Parietal lobe (tissue), 1 donor: ENCODE data around the gene PCDHB15. TPM values are rescaled to one million over a fixed set of nuclear protein-coding genes. Genes with fewer than 3 reads are reported as not detected.

Source experiments
- total RNA-seq: library from RNA; depleted of rRNA; stranded (reverse); fragments of >200 nt; gene quantifications from one replicate; pipeline ENCODE4 v1.2.3, GENCODE V29; 2014

The PCDHB15 gene
- total RNA-seq = 32.9 TPM

GRCh38 chr5:141245250-141245717 lies at the start of gene PCDHB15:
TSS of gene PCDHB15 (plus strand) at chr5:141245395. CDS start at chr5:141245579, 184 bp downstream.

GRCh38 chr5:141199359-141200235 lies 45.6 kb upstream of the PCDHB15 start, which contains the start of gene PCDHB11:
TSS of gene PCDHB11 (plus strand) at chr5:141199627. CDS start at chr5:141199775, 148 bp downstream.

GRCh38 chr5:141208478-141208877 lies 36.7 kb upstream of the PCDHB15 start, which contains the start of gene PCDHB12:
TSS of gene PCDHB12 (plus strand) at chr5:141208719. CDS start at chr5:141208908, 189 bp downstream.

GRCh38 chr5:141213656-141214339 lies 31.4 kb upstream of the PCDHB15 start, which contains the start of gene PCDHB13:
TSS of gene PCDHB13 (plus strand) at chr5:141213919. CDS start at chr5:141214124, 205 bp downstream.

GRCh38 chr5:141223112-141223783 lies 21.9 kb upstream of the PCDHB15 start, which contains the start of gene PCDHB14:
TSS of gene PCDHB14 (plus strand) at chr5:141223343. CDS start at chr5:141223506, 163 bp downstream.

Other genes with a start within 250 kb of the PCDHB15 start
- gene PCDHB1, start 194.0 kb upstream of the PCDHB15 start, total RNA-seq = 0.31 TPM
- 20.3 TPM for gene PCDHB2, start 150.8 kb upstream of the PCDHB15 start, total RNA-seq
- 24.7 TPM for gene PCDHB3, start 144.9 kb upstream of the PCDHB15 start, total RNA-seq
- gene PCDHB4, start 123.6 kb upstream of the PCDHB15 start, total RNA-seq = 11.0 TPM
- gene PCDHB5, start 110.2 kb upstream of the PCDHB15 start, total RNA-seq = 16.3 TPM
- gene PCDHB6, start 95.3 kb upstream of the PCDHB15 start, total RNA-seq = 5.6 TPM
- 17.8 TPM for gene PCDHB7, start 72.8 kb upstream of the PCDHB15 start, total RNA-seq
- 15.0 TPM for gene PCDHB8, start 67.6 kb upstream of the PCDHB15 start, total RNA-seq
- gene PCDHB16, start 63.0 kb upstream of the PCDHB15 start, total RNA-seq = 10.6 TPM
- gene PCDHB9, start 58.2 kb upstream of the PCDHB15 start, total RNA-seq = 11.9 TPM
- 26.3 TPM for gene PCDHB10, start 53.0 kb upstream of the PCDHB15 start, total RNA-seq
- gene PCDHB11, start 45.8 kb upstream of the PCDHB15 start, total RNA-seq = 24.1 TPM
- 36.9 TPM for gene PCDHB12, start 36.7 kb upstream of the PCDHB15 start, total RNA-seq
- gene PCDHB13, start 31.5 kb upstream of the PCDHB15 start, total RNA-seq = 29.7 TPM
- 28.2 TPM for gene PCDHB14, start 22.1 kb upstream of the PCDHB15 start, total RNA-seq
- 0.63 TPM for gene SLC25A2, start 58.7 kb downstream of the PCDHB15 start, total RNA-seq
- gene TAF7, start 75.4 kb downstream of the PCDHB15 start, total RNA-seq = 77.3 TPM
- 9.1 TPM for gene PCDHGA1, start 85.1 kb downstream of the PCDHB15 start, total RNA-seq
- gene PCDHGA2, start 93.4 kb downstream of the PCDHB15 start, total RNA-seq = 11.9 TPM
- gene PCDHGA3, start 98.4 kb downstream of the PCDHB15 start, total RNA-seq = 11.0 TPM
- gene PCDHGB1, start 104.7 kb downstream of the PCDHB15 start, total RNA-seq = 20.3 TPM
- 21.6 TPM for gene PCDHGA4, start 109.6 kb downstream of the PCDHB15 start, total RNA-seq
- gene PCDHGB2, start 114.6 kb downstream of the PCDHB15 start, total RNA-seq = 21.9 TPM
- gene PCDHGA5, start 118.8 kb downstream of the PCDHB15 start, total RNA-seq = 17.8 TPM
- gene PCDHGB3, start 124.8 kb downstream of the PCDHB15 start, total RNA-seq = 31.0 TPM
- gene PCDHGA6, start 128.5 kb downstream of the PCDHB15 start, total RNA-seq = 29.1 TPM
- gene PCDHGA7, start 137.3 kb downstream of the PCDHB15 start, total RNA-seq = 23.8 TPM
- gene PCDHGB4, start 142.3 kb downstream of the PCDHB15 start, total RNA-seq = 35.4 TPM
- gene PCDHGA8, start 147.2 kb downstream of the PCDHB15 start, total RNA-seq = 30.0 TPM
- gene PCDHGB5, start 152.6 kb downstream of the PCDHB15 start, total RNA-seq = 41.6 TPM
- 38.2 TPM for gene PCDHGA9, start 157.4 kb downstream of the PCDHB15 start, total RNA-seq
- gene PCDHGB6, start 162.6 kb downstream of the PCDHB15 start, total RNA-seq = 35.4 TPM
- 36.3 TPM for gene PCDHGA10, start 167.6 kb downstream of the PCDHB15 start, total RNA-seq
- gene PCDHGB7, start 172.3 kb downstream of the PCDHB15 start, total RNA-seq = 43.5 TPM
- gene PCDHGA11, start 175.7 kb downstream of the PCDHB15 start, total RNA-seq = 40.4 TPM
- 26.9 TPM for gene PCDHGA12, start 185.1 kb downstream of the PCDHB15 start, total RNA-seq
- 62.3 TPM for gene PCDHGC3, start 230.6 kb downstream of the PCDHB15 start, total RNA-seq
- 91.7 TPM for gene PCDHGC4, start 239.6 kb downstream of the PCDHB15 start, total RNA-seq
- gene PCDHGC5, start 243.7 kb downstream of the PCDHB15 start, total RNA-seq = 20.0 TPM